OCI-LY7 (cell line): ENCODE measurements around the gene SGSM1.

Experiments
- CTCF ChIP-seq: fragments of 200-600 bp; sonication (generic); conservative IDR thresholded peaks from 2 replicates; pipeline ENCODE4 v1.5.1; 2014; ENCODE audit warnings: mild to moderate bottlenecking, antibody characterized with exemption, low read length, moderate library complexity, mixed read lengths
- EZH2phosphoT487 ChIP-seq: fragments of 200-600 bp; sonication (generic); IDR thresholded peaks from 2 replicates; pipeline ENCODE4 v1.6.1; 2018; ENCODE audit warnings: low read depth, borderline replicate concordance, mild to moderate bottlenecking, mixed run types, antibody characterized with exemption, low read length, moderate library complexity, mixed read lengths

- TF ChIP-seq CTCF (no peak), EZH2phosphoT487 (no peak)
Observed at GRCh38 chr22:24947881-24948280, 141.9 kb downstream of the SGSM1 start.
